Mesenchymal stem cell (in vitro differentiated cells and primary cell): ENCODE measurements around the gene FBXL7.
A peak's percentile ranks its signal among the peaks of the same experiment; 100 is the strongest.

Experiments
- DNase-seq: peaks from one replicate; pipeline ENCODE4 v3.0.0-alpha.2; 2013
- H2AFZ ChIP-seq: one replicate; pipeline ENCODE4 v1.6.1; 2013; ENCODE audit warnings: low read depth, mild to moderate bottlenecking, control low read depth, inconsistent platforms, low read length, moderate library complexity
- H2AK5ac ChIP-seq: 2 replicates; pipeline ENCODE4 v1.6.1; 2013; ENCODE audit warnings: low read length, moderate library complexity, mild to moderate bottlenecking, inconsistent platforms; ENCODE audit not compliant: severe bottlenecking
- H2BK120ac ChIP-seq: one replicate; pipeline ENCODE4 v1.6.1; 2013; ENCODE audit warnings: low read depth, mild to moderate bottlenecking, inconsistent platforms, low read length, moderate library complexity
- H2BK12ac ChIP-seq, 2 experiments: one replicate each; pipeline ENCODE4 v1.6.1; 2013; ENCODE audit warnings: inconsistent platforms in 2 of 2, low read length in 2 of 2, mild to moderate bottlenecking in 2 of 2, moderate library complexity in 2 of 2, control low read depth in 1 of 2
- H2BK15ac ChIP-seq: one replicate; pipeline ENCODE4 v1.6.1; 2013; ENCODE audit warnings: mild to moderate bottlenecking, low read depth, inconsistent platforms; ENCODE audit not compliant: poor library complexity, severe bottlenecking
- H2BK5ac ChIP-seq: 2 replicates; pipeline ENCODE4 v1.6.1; 2013; ENCODE audit warnings: low read depth, mild to moderate bottlenecking, low read length, control low read depth, inconsistent platforms; ENCODE audit not compliant: poor library complexity, severe bottlenecking
- H3K14ac ChIP-seq, 2 experiments: one replicate each; pipeline ENCODE4 v1.6.1; 2013; ENCODE audit warnings: inconsistent platforms in 2 of 2, low read length in 2 of 2, control low read depth in 1 of 2, mild to moderate bottlenecking in 1 of 2, moderate library complexity in 1 of 2
- H3K18ac ChIP-seq, 2 experiments: one replicate each; pipeline ENCODE4 v1.6.1; 2013; ENCODE audit warnings: inconsistent platforms in 2 of 2, low read length in 2 of 2, control low read depth in 1 of 2, low read depth in 1 of 2, mild to moderate bottlenecking in 1 of 2
- H3K23ac ChIP-seq, 2 experiments: one replicate each; pipeline ENCODE4 v1.6.1; 2013; ENCODE audit warnings: inconsistent platforms in 2 of 2, low read length in 2 of 2, mild to moderate bottlenecking in 2 of 2, moderate library complexity in 2 of 2, control low read depth in 1 of 2
- H3K27ac ChIP-seq: 2 replicates; pipeline ENCODE4 v1.5.1; 2013; ENCODE audit warnings: mild to moderate bottlenecking, moderate library complexity, low read length, control low read depth, inconsistent platforms; ENCODE audit not compliant: poor library complexity, severe bottlenecking
- H3K27me3 ChIP-seq, 2 experiments: 2 replicates each; pipeline versions ENCODE4 v1.6.1 to v1.7.0; 2013; ENCODE audit warnings: low read length in 2 of 2, mild to moderate bottlenecking in 2 of 2, moderate library complexity in 2 of 2, control low read depth in 1 of 2, inconsistent platforms in 1 of 2; ENCODE audit not compliant: control insufficient read depth in 1 of 2, insufficient read depth in 1 of 2
- H3K36me3 ChIP-seq, 2 experiments: 2 replicates each; pipeline versions ENCODE4 v1.6.1 to v1.7.0; 2013; ENCODE audit warnings: low read length in 2 of 2, control low read depth in 1 of 2, inconsistent platforms in 1 of 2, low read depth in 1 of 2, mild to moderate bottlenecking in 1 of 2; ENCODE audit not compliant: insufficient read depth in 2 of 2, control insufficient read depth in 1 of 2
- H3K4ac ChIP-seq, 2 experiments: one replicate each; pipeline ENCODE4 v1.6.1; 2013; ENCODE audit warnings: inconsistent platforms in 2 of 2, low read length in 2 of 2, mild to moderate bottlenecking in 2 of 2, moderate library complexity in 2 of 2, control low read depth in 1 of 2, low read depth in 1 of 2
- H3K4me1 ChIP-seq: 2 replicates; pipeline ENCODE4 v1.6.1; 2013; ENCODE audit warnings: low read depth, low read length, control low read depth; ENCODE audit not compliant: control insufficient read depth, insufficient read depth
- H3K4me2 ChIP-seq: 2 replicates; pipeline ENCODE4 v1.6.1; 2013; ENCODE audit warnings: low read length, mild to moderate bottlenecking, inconsistent platforms; ENCODE audit not compliant: poor library complexity, severe bottlenecking
- H3K4me3 ChIP-seq, 2 experiments: 2 replicates each; pipeline versions ENCODE4 v1.5.1 to v1.7.0; 2013; ENCODE audit warnings: low read length in 2 of 2, mild to moderate bottlenecking in 2 of 2, control low read depth in 1 of 2, low read depth in 1 of 2; ENCODE audit not compliant: insufficient read depth in 1 of 2
- H3K79me1 ChIP-seq: replicated peaks from 2 replicates; pipeline ENCODE4 v1.6.1; 2013; ENCODE audit warnings: mild to moderate bottlenecking, control low read depth, low read length, inconsistent platforms; ENCODE audit not compliant: poor library complexity, severe bottlenecking
- H3K9ac ChIP-seq: 2 replicates; pipeline ENCODE4 v1.7.0; 2013; ENCODE audit warnings: mild to moderate bottlenecking, low read length, moderate library complexity
- H3K9me3 ChIP-seq: 2 replicates; pipeline ENCODE4 v1.7.0; 2013; ENCODE audit warnings: mild to moderate bottlenecking, low read length; ENCODE audit not compliant: control insufficient read depth
- H4K8ac ChIP-seq: one replicate; pipeline ENCODE4 v1.6.1; 2013; ENCODE audit warnings: inconsistent platforms, mild to moderate bottlenecking, low read length, moderate library complexity
- H4K91ac ChIP-seq: one replicate; pipeline ENCODE4 v1.6.1; 2013; ENCODE audit warnings: mild to moderate bottlenecking, low read length, inconsistent platforms
- WGBS: methylation state at CpG from one replicate; pipeline ENCODE4 v1.1.7; 2013; ENCODE audit warnings: mixed read lengths; 5-methylcytosine and 5-hydroxymethylcytosine counted together

The FBXL7 gene

DNA sequence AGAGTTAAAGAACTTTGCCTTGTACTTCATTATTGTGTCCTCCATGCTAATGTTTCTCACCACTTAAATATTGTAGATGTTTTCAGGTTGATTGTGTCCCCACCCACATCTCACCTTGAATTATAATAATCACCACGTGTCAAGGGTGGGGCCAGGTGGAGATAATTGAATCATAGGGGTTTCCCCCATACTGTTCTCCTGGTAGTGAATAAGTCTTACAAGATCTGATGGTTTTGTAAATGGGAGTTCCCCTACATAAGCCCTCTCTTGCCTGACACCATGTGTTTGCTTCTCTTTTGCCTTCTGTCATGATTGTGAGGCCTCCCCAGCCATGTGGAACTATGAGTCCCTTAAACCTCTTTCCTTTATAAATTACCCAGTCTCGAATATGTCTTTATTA, 248.3 kb downstream of the FBXL7 start:
- no peak overlapping the region for H3K27ac ChIP-seq
- peaks cover 0 to 2% of the 10 kb centered on the region in 2 experiments for H3K36me3 ChIP-seq
- H4K8ac ChIP-seq = no peak overlapping the region
- H2BK15ac ChIP-seq = no peak overlapping the region
- no peak overlapping the region for H2AK5ac ChIP-seq
- no peak overlapping the region for H3K4me2 ChIP-seq
- no peak overlapping the region for H2BK120ac ChIP-seq
- H2AFZ ChIP-seq = no peak overlapping the region
- no peaks in the 10 kb centered on the region for H3K27me3 ChIP-seq
- H3K18ac ChIP-seq = no peak overlapping the region
- no peak overlapping the region for H2BK12ac ChIP-seq
- no peak overlapping the region for H3K4me3 ChIP-seq
- no peak overlapping the region for H4K91ac ChIP-seq
- H3K79me1 ChIP-seq = peaks cover 33% of the 10 kb centered on the region
- no peak overlapping the region for H3K9ac ChIP-seq
- 100% methylated on average over 1 of the region's 2 CpGs for WGBS
- no peak overlapping the region for H2BK5ac ChIP-seq
- no peak overlapping the region for H3K23ac ChIP-seq
- no peak overlapping the region for H3K14ac ChIP-seq
- no peaks in the 10 kb centered on the region for H3K9me3 ChIP-seq
- no peak for DNase-seq
- no peak overlapping the region for H3K4ac ChIP-seq
- H3K4me1 ChIP-seq = peaks cover 1% of the 10 kb centered on the region

DNA sequence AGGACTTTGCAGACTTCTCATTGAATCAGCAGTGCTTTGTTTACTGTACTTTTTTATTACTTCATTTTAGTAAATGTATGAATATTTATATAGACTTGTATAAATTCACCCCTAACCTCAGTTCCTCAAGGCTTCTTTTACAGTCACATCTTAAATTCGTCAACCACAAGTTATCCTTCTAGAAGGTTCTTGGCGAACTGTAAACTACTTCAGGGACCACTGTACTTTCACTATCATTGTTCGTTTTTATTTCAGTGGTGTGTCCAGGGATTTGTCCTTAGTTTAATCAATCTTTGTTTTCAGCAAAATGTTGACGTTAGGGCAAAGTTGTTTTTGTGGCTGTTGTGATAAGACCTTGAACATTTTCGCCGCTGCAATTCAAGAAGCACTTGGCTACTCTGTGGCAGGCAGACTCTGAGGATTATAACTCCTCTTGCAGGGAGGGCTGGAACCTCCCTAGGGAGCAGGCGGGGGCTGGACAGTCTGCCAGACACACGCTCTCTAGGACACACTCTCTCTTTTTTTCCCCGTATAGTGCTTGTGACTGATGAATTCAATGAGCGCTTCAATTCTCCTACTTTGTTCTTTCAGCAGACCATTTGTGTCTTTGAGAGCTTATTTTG, 252.8 kb downstream of the FBXL7 start:
- Histone ChIP-seq H4K8ac (no peak overlapping the region), H2BK5ac (no peak overlapping the region), H3K4me2 (no peak overlapping the region), H2BK15ac (no peak overlapping the region), H3K23ac (no peak overlapping the region), H3K4me1 (peaks cover 3% of the 10 kb centered on the region), H3K36me3 (no peaks in the 10 kb centered on the region), H3K14ac (no peak overlapping the region), H4K91ac (no peak overlapping the region), H2AK5ac (no peak overlapping the region), H3K4ac (no peak overlapping the region), H3K27ac (no peak overlapping the region), H3K9ac (peak overlapping the region; percentile 80), H2AFZ (no peak overlapping the region), H3K79me1 (peaks cover 36% of the 10 kb centered on the region), H3K18ac (no peak overlapping the region), H3K27me3 (no peaks in the 10 kb centered on the region), H3K9me3 (no peaks in the 10 kb centered on the region), H2BK120ac (no peak overlapping the region), H2BK12ac (no peak overlapping the region), H3K4me3 (peak overlapping the region in 1 of 2 experiments; percentile 78)
- WGBS = 44% methylated on average over 9 of the region's 10 CpGs
- DNase-seq = peak; percentile 51

DNA sequence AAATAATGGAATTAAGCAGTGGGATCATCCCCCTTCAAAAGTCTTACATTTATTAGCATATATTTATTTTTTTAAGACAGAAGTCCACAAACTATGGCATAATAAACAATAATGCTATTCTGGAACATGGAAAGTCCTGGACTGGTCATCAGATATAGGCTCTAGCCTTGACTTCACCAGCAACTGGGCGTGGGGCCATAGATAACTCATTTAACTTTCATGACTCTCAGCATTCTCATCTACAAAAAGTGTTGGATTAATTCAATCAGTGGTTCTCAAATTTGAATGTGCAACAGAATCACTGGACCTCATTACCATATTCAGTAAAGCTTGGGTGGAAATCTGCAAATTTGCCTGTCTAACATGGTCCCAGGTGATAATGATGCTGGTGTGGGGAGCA, 253.8 kb downstream of the FBXL7 start:
- H3K14ac ChIP-seq = no peak overlapping the region

DNA sequence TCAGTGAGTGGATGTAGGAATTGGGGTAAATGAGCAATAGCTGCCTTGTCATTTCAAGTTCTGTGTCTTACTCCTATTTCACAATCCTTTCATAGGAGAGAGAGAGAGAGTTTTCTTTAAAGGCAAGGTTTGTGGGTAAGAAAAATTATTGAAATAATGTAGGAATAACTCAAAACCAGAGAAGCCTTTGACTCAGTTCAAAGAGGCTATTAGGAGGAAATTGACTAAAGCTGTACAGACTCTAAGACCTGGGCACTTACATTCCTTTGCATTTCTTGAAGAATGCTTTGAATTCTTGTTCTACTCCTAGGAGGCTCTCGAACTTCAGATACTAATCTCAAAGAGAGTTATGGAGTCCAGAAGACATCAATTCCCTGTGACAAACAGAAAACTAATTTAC, 257.1 kb downstream of the FBXL7 start:
- Histone ChIP-seq H3K23ac (no peak overlapping the region), H3K36me3 (no peaks in the 10 kb centered on the region), H3K4ac (no peak overlapping the region), H3K4me1 (peaks cover 2% of the 10 kb centered on the region), H2BK15ac (no peak overlapping the region), H3K27ac (no peak overlapping the region), H4K91ac (no peak overlapping the region), H3K27me3 (no peaks in the 10 kb centered on the region), H2BK120ac (no peak overlapping the region), H2AK5ac (no peak overlapping the region), H3K14ac (no peak overlapping the region), H3K9me3 (no peaks in the 10 kb centered on the region), H3K4me2 (no peak overlapping the region), H3K18ac (no peak overlapping the region), H3K9ac (no peak overlapping the region), H3K4me3 (no peak overlapping the region), H2AFZ (no peak overlapping the region), H2BK5ac (no peak overlapping the region), H2BK12ac (no peak overlapping the region), H4K8ac (no peak overlapping the region), H3K79me1 (peaks cover 29% of the 10 kb centered on the region)
- 0% methylated on average over 1 of the region's 1 CpG for WGBS
- DNase-seq = peak; percentile 20

More for the DNA sequence above, 253.8 kb downstream of the FBXL7 start:
- H3K18ac ChIP-seq = no peak overlapping the region
- H4K91ac ChIP-seq = no peak overlapping the region
- peaks cover 3% of the 10 kb centered on the region for H3K4me1 ChIP-seq
- no peak overlapping the region for H4K8ac ChIP-seq
- no peaks in the 10 kb centered on the region for H3K36me3 ChIP-seq
- H3K4me3 ChIP-seq = no peak overlapping the region
- H3K4me2 ChIP-seq = no peak overlapping the region
- H3K79me1 ChIP-seq = peaks cover 32% of the 10 kb centered on the region
- no peak overlapping the region for H2AK5ac ChIP-seq
- no peaks in the 10 kb centered on the region for H3K9me3 ChIP-seq
- H3K4ac ChIP-seq = no peak overlapping the region
- no peak overlapping the region for H2BK5ac ChIP-seq
- H2BK120ac ChIP-seq = no peak overlapping the region
- no peak overlapping the region for H3K23ac ChIP-seq
- H2AFZ ChIP-seq = no peak overlapping the region
- no peak overlapping the region for H3K9ac ChIP-seq
- no peak overlapping the region for H2BK12ac ChIP-seq
- H3K27me3 ChIP-seq = no peaks in the 10 kb centered on the region
- no peak overlapping the region for H2BK15ac ChIP-seq
- no peak overlapping the region for H3K27ac ChIP-seq
- 100% methylated on average over 1 of the region's 1 CpG for WGBS
- no peak for DNase-seq
